Right ventricle myocardium inferior (tissue), 1 donor: ENCODE results near the gene PHEX. TPM values are rescaled to one million over a fixed set of nuclear protein-coding genes. Genes with fewer than 3 reads are reported as not detected.
A peak's percentile ranks its signal among the peaks of the same experiment; 100 is the strongest.

Experiments
- ATAC-seq: fragments of 200-7000 bp; cut with Tn5 transposase; one replicate; pipeline ENCODE4 v1.9.1; 2020; ENCODE audit warnings: mild to moderate bottlenecking, moderate library complexity
- DNase-seq: peaks from one replicate; pipeline ENCODE4 v3.0.0; 2021; ENCODE audit errors: missing footprints
- intact Hi-C: fragments of 100-400 bp; cut with DNase I; formaldehyde crosslinking; loops from one replicate; pipeline ENCODE4 v1.11.0; 2022
- total RNA-seq: library from RNA; stranded (reverse); fragmentation: NEBNext Ultra II Directional; extraction: Animal tissue kit (Norgen Biotek cat#: 25700); gene quantifications from one replicate; pipeline ENCODE4 v1.2.1, GENCODE V29; 2021
- donor health status: DM: no; HTN: yes; CAD: no; lungs with severe emphysema.

The PHEX gene
- total RNA-seq, 1 donor from 2014 or later = 0.08 TPM

- ATAC-seq = peak; percentile 56
- intact Hi-C loops = loop anchor here (5.0 to 10.0 kb wide), 3 partner anchors 60 to 1183 kb away; no protein-coding TSS in a partner anchor
These were observed 102.6 kb downstream of the PHEX start for GRCh38 chrX:22134681-22135080.

GRCh38 chrX:22135171-22135711 lies 103.1 kb downstream of the PHEX start:
- no peak for DNase-seq
- ATAC-seq = peak; percentile 89
- intact Hi-C loops = loop anchor here (5.0 to 10.0 kb wide), 3 partner anchors 60 to 1182 kb away; no protein-coding TSS in a partner anchor

More at GRCh38 chrX:22134681-22135080, 102.6 kb downstream of the PHEX start:
- DNase-seq = no peak

GRCh38 chrX:22135994-22136684 lies 104.0 kb downstream of the PHEX start:
- intact Hi-C loops = loop anchor here (5.0 to 10.0 kb wide), 3 partner anchors 59 to 1181 kb away; no protein-coding TSS in a partner anchor
- peak; percentile 36 for ATAC-seq
- DNase-seq = no peak

GRCh38 chrX:22136711-22137110 lies 104.6 kb downstream of the PHEX start:
- ATAC-seq (no peak), DNase-seq (no peak)
- intact Hi-C loops = loop anchor here (5.0 to 10.0 kb wide), 3 partner anchors 58 to 1181 kb away; no protein-coding TSS in a partner anchor

- ATAC-seq = no peak
- intact Hi-C loops = loop anchor here (5.0 to 10.0 kb wide), 3 partner anchors 55 to 1177 kb away; no protein-coding TSS in a partner anchor
- no peak for DNase-seq
These were observed 107.7 kb downstream of the PHEX start for GRCh38 chrX:22139822-22140221.

DNA sequence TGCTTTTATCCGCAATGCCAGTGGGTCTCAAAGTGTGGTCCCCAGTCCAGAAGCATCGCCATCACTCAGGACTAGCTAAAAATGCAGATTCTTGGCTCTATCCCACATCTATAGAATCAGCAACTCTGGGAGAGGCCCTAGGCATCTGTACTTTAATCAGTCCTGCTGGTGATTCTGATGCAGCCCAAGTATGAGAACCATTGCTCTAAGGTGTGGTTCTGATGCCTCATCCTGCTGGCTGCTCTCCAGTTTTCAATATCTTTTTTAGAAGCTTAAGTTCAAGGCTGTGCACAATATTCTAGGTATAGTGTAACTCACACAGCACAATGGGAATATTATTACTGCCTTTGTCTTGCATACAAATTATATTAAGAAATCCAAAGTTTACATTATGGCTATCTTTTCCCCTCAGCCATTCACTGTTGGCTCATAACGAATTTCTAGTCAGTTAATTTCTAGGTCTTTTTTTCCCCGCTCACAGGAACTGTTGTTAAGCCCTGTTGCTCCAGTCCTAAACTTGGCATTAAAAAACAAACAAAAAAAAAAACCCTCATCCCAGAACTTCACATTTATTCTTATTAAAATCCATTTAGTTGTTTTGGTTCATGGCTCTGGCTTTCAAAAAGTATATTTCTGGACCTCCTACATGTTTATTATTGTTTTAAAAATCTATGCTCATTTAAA lies 109.1 kb downstream of the PHEX start:
- ATAC-seq (no peak), DNase-seq (no peak)
- intact Hi-C loops = no loop called here

GRCh38 chrX:22147214-22147613 lies 115.1 kb downstream of the PHEX start:
- DNase-seq (no peak), ATAC-seq (peak; percentile 83)
- intact Hi-C loops = no loop called here

GRCh38 chrX:22147942-22148341 lies 115.8 kb downstream of the PHEX start:
- no peak for ATAC-seq
- no peak for DNase-seq
- intact Hi-C loops = no loop called here

DNA sequence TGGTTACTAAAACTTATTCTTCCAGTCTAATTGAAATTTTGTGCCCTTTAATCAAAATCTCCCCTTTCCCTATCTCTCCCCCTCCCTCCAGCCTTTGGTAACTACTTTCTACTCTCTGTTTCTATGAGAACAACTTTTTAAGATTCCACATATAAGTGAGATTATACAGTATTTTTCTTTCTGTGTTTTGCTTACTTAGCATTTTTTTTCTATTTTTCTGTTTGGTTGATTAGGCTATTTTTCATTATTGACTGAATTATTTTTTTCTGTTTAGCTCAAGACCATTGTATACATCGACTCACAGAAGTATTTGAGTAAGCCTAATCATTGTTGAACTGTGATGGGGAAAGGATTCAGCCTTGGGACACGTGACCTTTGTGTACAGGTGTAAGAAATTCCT lies 116.4 kb downstream of the PHEX start:
- ATAC-seq = no peak
- intact Hi-C loops = no loop called here

GRCh38 chrX:22150371-22150770 lies 118.2 kb downstream of the PHEX start:
- ATAC-seq (no peak), DNase-seq (no peak)
- intact Hi-C loops = no loop called here

More for the DNA sequence above, 116.4 kb downstream of the PHEX start:
- no peak for DNase-seq

GRCh38 chrX:22155126-22155525 lies 123.0 kb downstream of the PHEX start:
- ATAC-seq (no peak), DNase-seq (no peak)
- intact Hi-C loops = no loop called here

- DNase-seq = no peak
- no peak for ATAC-seq
- intact Hi-C loops = no loop called here
These were observed 126.9 kb downstream of the PHEX start for GRCh38 chrX:22159071-22159470.

GRCh38 chrX:22163326-22163725 lies 131.2 kb downstream of the PHEX start:
- intact Hi-C loops = no loop called here
- DNase-seq (no peak), ATAC-seq (no peak)

DNA sequence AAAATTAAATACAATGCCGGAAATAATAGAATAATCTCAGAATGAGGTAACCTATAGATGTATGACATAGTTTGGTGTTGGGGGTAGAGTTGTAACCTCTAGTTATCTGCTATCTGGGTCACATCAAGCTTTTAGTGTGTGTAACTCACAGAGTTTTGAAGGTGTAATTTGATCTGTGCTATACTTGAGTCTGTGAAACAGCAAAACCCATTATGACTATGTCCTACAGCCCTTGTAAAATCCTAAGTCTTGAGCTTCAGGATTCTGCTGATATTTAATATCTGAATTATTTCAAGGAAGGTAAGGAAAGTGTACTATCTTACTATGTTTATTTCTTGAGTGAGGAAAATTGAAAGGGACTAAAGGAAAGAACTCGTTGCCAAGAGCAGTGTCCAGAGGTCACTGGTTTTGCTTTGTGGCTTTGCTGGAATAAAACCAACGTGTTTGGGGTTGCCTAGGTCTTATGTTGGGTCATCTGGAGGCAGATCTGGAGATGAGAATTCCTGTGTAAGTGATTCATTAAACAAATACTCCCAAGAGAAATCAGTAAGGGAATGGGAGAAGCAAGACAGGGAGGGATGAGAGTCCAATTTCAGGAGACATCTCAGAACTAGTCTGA lies 132.8 kb downstream of the PHEX start:
- DNase-seq = no peak
- intact Hi-C loops = no loop called here
- no peak for ATAC-seq

- no peak for DNase-seq
- intact Hi-C loops = no loop called here
- ATAC-seq = no peak
These were observed 133.8 kb downstream of the PHEX start for GRCh38 chrX:22165732-22166457.

DNA sequence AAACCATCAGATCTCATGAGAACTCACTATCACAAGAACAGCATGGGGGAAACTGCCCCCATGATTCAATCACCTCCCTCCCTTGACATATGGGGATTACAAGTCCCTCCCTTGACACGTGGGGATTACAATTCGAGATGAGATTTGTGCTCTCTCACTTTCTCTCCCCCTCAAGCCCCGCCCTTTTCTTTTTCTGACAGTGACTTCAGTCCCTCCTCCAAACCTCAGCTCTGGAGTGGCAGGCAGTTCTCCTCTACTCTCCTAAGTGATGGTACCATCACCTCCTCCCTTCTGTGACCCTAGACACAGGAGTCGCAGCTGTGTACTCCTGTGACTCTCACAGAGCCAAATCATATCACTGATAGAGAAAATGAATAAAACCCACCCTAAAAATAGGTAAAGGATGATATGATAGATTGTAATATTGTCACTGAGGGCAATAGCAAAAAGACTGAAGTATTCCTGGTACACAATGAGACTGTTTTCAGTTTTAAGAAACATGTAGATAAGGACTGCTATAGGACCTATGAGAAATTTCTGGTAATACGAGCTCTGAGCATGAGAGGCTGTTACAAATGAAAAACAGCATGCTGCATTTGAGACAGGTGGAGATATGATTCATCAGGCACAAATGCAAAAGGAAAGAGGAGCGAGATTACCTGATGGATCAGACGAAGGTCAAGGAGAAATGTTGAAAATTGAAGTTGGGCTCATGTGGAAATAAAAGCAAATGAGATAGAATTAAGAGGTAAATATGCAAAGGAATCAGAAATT lies 139.3 kb downstream of the PHEX start:
- ATAC-seq (no peak), DNase-seq (no peak)
- intact Hi-C loops = no loop called here

DNA sequence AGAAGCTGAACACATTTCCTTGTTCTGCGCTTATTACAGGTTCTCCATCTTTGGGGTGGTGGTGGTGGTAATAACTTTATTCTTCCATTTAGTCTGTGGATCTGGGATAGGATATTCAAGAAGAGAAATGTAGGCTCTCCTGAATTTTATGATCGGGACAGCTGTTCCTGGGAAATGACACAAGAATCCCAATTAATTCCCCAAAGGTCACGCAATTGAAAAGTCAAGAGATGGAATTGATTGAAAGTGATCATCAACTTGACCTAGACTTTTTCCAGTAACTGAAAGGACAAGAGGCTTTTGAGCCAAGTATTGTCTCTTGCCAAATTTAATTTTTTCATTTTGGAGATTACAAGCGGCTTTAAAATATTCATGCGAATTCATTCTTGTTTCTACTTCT lies 141.8 kb downstream of the PHEX start:
- ATAC-seq (no peak), DNase-seq (no peak)
- intact Hi-C loops = no loop called here

DNA sequence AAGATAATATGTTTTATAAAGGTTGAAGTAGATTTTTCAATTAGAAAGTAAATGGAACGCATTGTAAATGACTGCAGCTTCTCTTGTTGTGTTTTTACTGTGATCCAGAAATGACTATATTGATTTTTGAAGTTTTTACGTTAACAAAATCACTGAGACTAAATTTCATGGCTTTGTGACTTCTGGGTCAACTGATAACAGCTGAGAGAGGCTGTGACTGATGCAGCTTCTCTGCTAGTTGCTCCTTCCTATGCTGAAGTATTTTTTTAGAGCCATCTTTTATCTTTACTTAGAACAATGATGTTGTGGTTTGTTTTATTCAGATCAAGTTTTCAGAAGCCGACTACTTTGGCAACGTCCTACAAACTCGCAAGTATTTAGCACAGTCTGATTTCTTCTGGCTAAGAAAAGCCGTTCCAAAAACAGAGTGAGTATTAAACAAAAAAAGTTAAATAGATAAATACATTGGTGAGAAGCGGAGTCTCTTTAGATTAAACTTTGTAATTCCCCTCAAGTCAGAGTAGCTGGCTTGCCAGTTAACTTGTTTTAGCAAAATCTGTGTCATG lies 145.9 kb downstream of the PHEX start:
- DNase-seq (no peak), ATAC-seq (no peak)
- intact Hi-C loops = no loop called here
